ENCODE measurements around the gene RALBP1. TPM values are rescaled to one million over a fixed set of nuclear protein-coding genes. Genes with fewer than 3 reads are reported as not detected.

RALBP1 gene
- total RNA-seq, 1 experiment from 2014 or later = 66.2 TPM

- Histone ChIP-seq H3K79me2 (ENCODE audit: insufficient read depth, low read length) (peaks cover 69% of the 10 kb centered on the region), H3K9me2 (ENCODE audit: insufficient read depth) (no peaks in the 10 kb centered on the region), H2AFZ (ENCODE audit: low read depth, low read length, poor library complexity, severe bottlenecking) (no peak overlapping the region), H3K4me3 (replicated peaks in 1 of 2; ENCODE audit: low read depth in 1 of 2, low read length in 2 of 2) (no peak overlapping the region), H3K9me3 (ENCODE audit: control insufficient read depth in 1 of 2, insufficient read depth in 1 of 2, low read depth in 1 of 2, low read length in 2 of 2) (no peaks in the 10 kb centered on the region), H3K9ac (ENCODE audit: low read length) (no peak overlapping the region), H4K20me1 (ENCODE audit: insufficient read depth) (no peaks in the 10 kb centered on the region), H3K36me3 (ENCODE audit: control insufficient read depth in 1 of 2, insufficient read depth in 2 of 2, low read length in 2 of 2) (no peaks in the 10 kb centered on the region), H3K4me1 (ENCODE audit: control insufficient read depth in 1 of 2, insufficient read depth in 2 of 2, low read length in 2 of 2) (peaks cover 4 to 16% of the 10 kb centered on the region in 2 experiments; a peak in 3 of 4 replicates), H3K27me3 (ENCODE audit: insufficient read depth, low read length) (no peaks in the 10 kb centered on the region), H3K4me2 (ENCODE audit: low read length) (no peak overlapping the region), H3K27ac (ENCODE audit: low read depth, low read length) (no peak overlapping the region)
- no peak for ATAC-seq
- TF ChIP-seq CEBPB (IDR thresholded peaks at IDR 0.05; ENCODE audit: low read depth) = no peak
- no peak for TF ChIP-seq EZH2 (IDR thresholded peaks at IDR 0.05)
- TF ChIP-seq SP1 (IDR thresholded peaks at IDR 0.05; ENCODE audit: low read depth) = no peak
- no peak for TF ChIP-seq ZNF274 (IDR thresholded peaks at IDR 0.05; ENCODE audit: low read depth, low read length)
- no peak for TF ChIP-seq ZFX (IDR thresholded peaks at IDR 0.05)
- TF ChIP-seq RAD21 (IDR thresholded peaks at IDR 0.05; ENCODE audit: low read depth) = no peak
- no peak for TF ChIP-seq YY1 (IDR thresholded peaks at IDR 0.05; ENCODE audit: extremely low read depth, insufficient replicate concordance, low read depth, low read length)
- TF ChIP-seq EGR1 (IDR thresholded peaks at IDR 0.05; ENCODE audit: low read depth) = no peak
- no peak for TF ChIP-seq CBX3 (IDR thresholded peaks at IDR 0.05; ENCODE audit: low read depth)
- TF ChIP-seq CTCF (IDR thresholded peaks at IDR 0.05 in 2 of 3, conservative IDR thresholded peaks at IDR 0.05 in 1 of 3; ENCODE audit: borderline replicate concordance in 1 of 3, insufficient read depth in 1 of 3, low read depth in 2 of 3, low read length in 2 of 3) = no peak
- no peak for TF ChIP-seq POLR2AphosphoS5 (IDR thresholded peaks at IDR 0.05; ENCODE audit: low read depth, low read length)
- TF ChIP-seq JUND (IDR thresholded peaks at IDR 0.05) = no peak
- TF ChIP-seq SIN3A (IDR thresholded peaks at IDR 0.05; ENCODE audit: low read depth) = no peak
- TF ChIP-seq TCF7L2 (IDR thresholded peaks at IDR 0.05; ENCODE audit: borderline replicate concordance, extremely low read depth, insufficient read depth, insufficient read length) = no peak
- no peak for TF ChIP-seq ELF1 (IDR thresholded peaks at IDR 0.05; ENCODE audit: borderline replicate concordance, low read depth)
- no peak for TF ChIP-seq FOSL1 (IDR thresholded peaks at IDR 0.05; ENCODE audit: low read depth)
- no peak for TF ChIP-seq MAX (IDR thresholded peaks at IDR 0.05)
- ChIA-PET RAD21 (ENCODE audit: low non-redundant PET in 1 of 2, low total read pairs in 2 of 2, uncharacterized antibody in 2 of 2, unreplicated experiment in 2 of 2) (no interaction called here), CTCF (no interaction called here), POLR2A (no interaction called here)
- DNase-seq (ENCODE audit: low read depth, low spot score) = no peak
- no TSS peak for BruUV-seq (replicated peaks)
- intact Hi-C loops (cut with micrococcal nuclease) = no loop called here
Observed at GRCh38 chr18:9508446-9509025, 33.2 kb downstream of the RALBP1 start.
